HepG2 (cell line): ENCODE results near the gene SMIM43. TPM values are rescaled to one million over a fixed set of nuclear protein-coding genes. Genes with fewer than 3 reads are reported as not detected.

ENCODE experiments used
- CBX1 ChIP-seq: IDR thresholded peaks from one replicate; pipeline ENCODE4 v1.6.1; 2016; ENCODE audit warnings: antibody characterized with exemption, low read depth
- CBX5 ChIP-seq: sonication (generic); formaldehyde crosslinking; IDR thresholded peaks from 2 replicates; pipeline ENCODE4 v1.4.0; 2020; ENCODE audit warnings: missing genetic modification reagents, borderline replicate concordance
- CENPT ChIP-seq: sonication (generic); formaldehyde crosslinking; IDR thresholded peaks from 2 replicates; pipeline ENCODE4 v1.8.0; 2022; ENCODE audit warnings: low read depth, mild to moderate bottlenecking, moderate library complexity, missing genetic modification reagents
- ELF3 ChIP-seq: IDR thresholded peaks from 2 replicates; pipeline ENCODE4 v1.6.1; 2016; ENCODE audit warnings: missing genetic modification reagents, missing compliant biosample characterization
- FIP1L1 ChIP-seq: fragments of 200-400 bp; formaldehyde crosslinking; IDR thresholded peaks from 2 replicates; pipeline ENCODE4 v1.6.1; 2018; ENCODE audit warnings: low read depth, mild to moderate bottlenecking, low read length, moderate library complexity, borderline replicate concordance; ENCODE audit not compliant: insufficient read depth
- FOXK1 ChIP-seq: sonication (generic); formaldehyde crosslinking; IDR thresholded peaks from 2 replicates; pipeline ENCODE4 v1.4.0; 2020; ENCODE audit warnings: low read depth, missing genetic modification reagents, borderline replicate concordance
- MAF1 ChIP-seq: sonication (generic); formaldehyde crosslinking; IDR thresholded peaks from 2 replicates; pipeline ENCODE4 v1.5.0; 2020; ENCODE audit warnings: missing genetic modification reagents, borderline replicate concordance
- MEIS2 ChIP-seq: sonication (generic); formaldehyde crosslinking; IDR thresholded peaks from 2 replicates; pipeline ENCODE4 v1.9.0; 2021; ENCODE audit warnings: mild to moderate bottlenecking, missing genetic modification reagents
- MLLT10 ChIP-seq: sonication (generic); formaldehyde crosslinking; IDR thresholded peaks from 2 replicates; pipeline ENCODE4 v1.4.0; 2020; ENCODE audit warnings: missing genetic modification reagents
- PAX8 ChIP-seq: sonication (generic); formaldehyde crosslinking; IDR thresholded peaks from 2 replicates; pipeline ENCODE4 v1.8.0; 2022; ENCODE audit warnings: mild to moderate bottlenecking, missing genetic modification reagents, borderline replicate concordance
- PLRG1 ChIP-seq: fragments of 450-650 bp; conservative IDR thresholded peaks from 2 replicates; pipeline ENCODE4 v1.6.1; 2016
- SIX1 ChIP-seq: sonication (generic); formaldehyde crosslinking; IDR thresholded peaks from 2 replicates; pipeline ENCODE4 v1.4.0; 2020; ENCODE audit warnings: missing genetic modification reagents, borderline replicate concordance
- TCF12 ChIP-seq, 2 experiments: fragments of 450-650 bp in 1 of 2; sonication (generic) in 1 of 2; formaldehyde crosslinking in 1 of 2; IDR thresholded peaks; 2 replicates each; pipeline versions ENCODE4 v1.6.1 to v1.8.0; 2017 to 2022; ENCODE audit warnings: antibody characterized with exemption in 1 of 2, mild to moderate bottlenecking in 1 of 2, missing genetic modification reagents in 1 of 2, moderate library complexity in 1 of 2
- ZNF12 ChIP-seq: sonication (generic); formaldehyde crosslinking; IDR thresholded peaks from 2 replicates; pipeline ENCODE4 v1.5.0; 2020; ENCODE audit warnings: missing genetic modification reagents
- ZNF296 ChIP-seq: sonication (generic); formaldehyde crosslinking; conservative IDR thresholded peaks from 2 replicates; pipeline ENCODE4 v1.5.0; 2020; ENCODE audit warnings: mild to moderate bottlenecking, missing genetic modification reagents
- ZNF891 ChIP-seq: sonication (generic); formaldehyde crosslinking; IDR thresholded peaks from 2 replicates; pipeline ENCODE4 v1.5.0; 2020; ENCODE audit warnings: mild to moderate bottlenecking, missing genetic modification reagents
- ZZZ3 ChIP-seq: sonication (generic); formaldehyde crosslinking; IDR thresholded peaks from 2 replicates; pipeline ENCODE4 v1.4.0; 2020; ENCODE audit warnings: missing genetic modification reagents, mild to moderate bottlenecking, borderline replicate concordance
- polyA plus RNA-seq, 8 experiments: library from polyadenylated mRNA; depleted of rRNA in 3 of 8; stranded (reverse) in 7 of 8; unstranded in 1 of 8; fragments of >200 nt; fragmentation: Illumina TruSeq in 4 of 8; extraction: Trizol in 4 of 8; gene quantifications; 2 replicates each; pipeline versions ENCODE4 v1.2.1 to v1.2.3, GENCODE V29; 2011 to 2016; ENCODE audit warnings: low read depth in 4 of 8, missing spikeins in 1 of 8, mixed read lengths in 1 of 8; ENCODE audit not compliant: insufficient read depth in 1 of 8
- total RNA-seq, 5 experiments: library from RNA; depleted of rRNA; stranded (reverse); fragments of >200 nt; fragmentation: Illumina TruSeq; extraction: Trizol; gene quantifications; 2 replicates each; pipeline ENCODE4 v1.2.3, GENCODE V29; 2016; ENCODE audit warnings: low read depth in 1 of 5
- TF ChIP-seq, protein P1 (sequence below): sonication (generic); formaldehyde crosslinking; IDR thresholded peaks from 2 replicates; pipeline ENCODE4 v1.4.0; 2020; ENCODE audit warnings: missing genetic modification reagents, borderline replicate concordance
- TF ChIP-seq, protein P2 (sequence below): sonication (generic); formaldehyde crosslinking; IDR thresholded peaks from 2 replicates; pipeline ENCODE4 v1.5.1; 2020; ENCODE audit warnings: missing genetic modification reagents, mild to moderate bottlenecking, borderline replicate concordance
- TF ChIP-seq, protein P3 (sequence below): sonication (generic); formaldehyde crosslinking; IDR thresholded peaks from 2 replicates; pipeline ENCODE4 v1.9.0; 2022; ENCODE audit warnings: low read depth, missing genetic modification reagents

Gene SMIM43
- total and polyA plus RNA-seq, 2 of the 13 experiments (the other 11 are each of a cell fraction or from before 2014, with no cell fraction given) = not detected

DNA sequence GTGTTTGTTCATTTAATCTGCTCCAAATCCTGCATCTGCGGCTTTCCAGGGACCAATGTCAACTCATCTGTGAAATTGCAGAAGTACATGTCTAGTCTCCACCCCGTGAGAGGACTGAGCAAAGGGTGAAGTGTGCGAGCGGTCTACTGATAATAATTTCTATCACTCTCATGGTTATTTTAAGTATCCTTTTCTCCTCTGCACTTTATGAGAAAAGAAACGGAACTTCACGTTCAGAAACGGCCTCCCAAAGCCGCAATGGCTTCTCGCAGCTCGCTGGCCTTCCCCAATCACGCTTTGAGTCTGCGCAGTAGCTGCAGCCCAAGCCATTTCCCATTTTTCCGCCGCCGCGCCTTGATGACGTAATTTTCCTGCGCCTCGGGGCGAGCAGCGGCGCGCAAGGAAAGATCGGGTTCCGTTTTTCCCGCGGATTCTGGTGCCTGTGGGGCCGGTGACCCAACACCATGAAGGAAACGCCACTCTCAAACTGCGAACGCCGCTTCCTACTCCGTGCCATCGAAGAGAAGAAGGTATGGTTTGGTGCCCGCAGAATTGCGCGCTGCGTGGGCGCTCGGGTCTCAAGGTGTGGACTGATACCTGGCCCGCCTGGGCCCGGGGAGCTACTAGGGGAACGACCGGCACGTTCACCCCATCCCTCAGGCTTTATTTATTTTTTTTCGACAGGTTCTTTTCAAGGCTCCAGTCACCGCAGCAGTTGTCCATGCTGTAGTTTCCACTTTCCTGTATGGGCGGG, 36.2 kb upstream of the SMIM43 start, which contains the start of gene EXOSC9 (continued):
- TF ChIP-seq, protein P1, sequence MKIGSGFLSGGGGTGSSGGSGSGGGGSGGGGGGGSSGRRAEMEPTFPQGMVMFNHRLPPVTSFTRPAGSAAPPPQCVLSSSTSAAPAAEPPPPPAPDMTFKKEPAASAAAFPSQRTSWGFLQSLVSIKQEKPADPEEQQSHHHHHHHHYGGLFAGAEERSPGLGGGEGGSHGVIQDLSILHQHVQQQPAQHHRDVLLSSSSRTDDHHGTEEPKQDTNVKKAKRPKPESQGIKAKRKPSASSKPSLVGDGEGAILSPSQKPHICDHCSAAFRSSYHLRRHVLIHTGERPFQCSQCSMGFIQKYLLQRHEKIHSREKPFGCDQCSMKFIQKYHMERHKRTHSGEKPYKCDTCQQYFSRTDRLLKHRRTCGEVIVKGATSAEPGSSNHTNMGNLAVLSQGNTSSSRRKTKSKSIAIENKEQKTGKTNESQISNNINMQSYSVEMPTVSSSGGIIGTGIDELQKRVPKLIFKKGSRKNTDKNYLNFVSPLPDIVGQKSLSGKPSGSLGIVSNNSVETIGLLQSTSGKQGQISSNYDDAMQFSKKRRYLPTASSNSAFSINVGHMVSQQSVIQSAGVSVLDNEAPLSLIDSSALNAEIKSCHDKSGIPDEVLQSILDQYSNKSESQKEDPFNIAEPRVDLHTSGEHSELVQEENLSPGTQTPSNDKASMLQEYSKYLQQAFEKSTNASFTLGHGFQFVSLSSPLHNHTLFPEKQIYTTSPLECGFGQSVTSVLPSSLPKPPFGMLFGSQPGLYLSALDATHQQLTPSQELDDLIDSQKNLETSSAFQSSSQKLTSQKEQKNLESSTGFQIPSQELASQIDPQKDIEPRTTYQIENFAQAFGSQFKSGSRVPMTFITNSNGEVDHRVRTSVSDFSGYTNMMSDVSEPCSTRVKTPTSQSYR (CRISPR knock-in tag) = peak; percentile 31; the same call in 1 of the 2 replicates
- TF ChIP-seq ZZZ3 (CRISPR knock-in tag) = peak; percentile 81; the same call in 1 of the 2 replicates
- no peak for TF ChIP-seq PAX8 (CRISPR knock-in tag)
- peak; percentile 70 for TF ChIP-seq MEIS2 (CRISPR knock-in tag)
- 0 out of 2 replicates have a peak, but pooled peaks have one; percentile 11 for TF ChIP-seq ZNF12 (CRISPR knock-in tag)
- 0 out of 2 replicates have a peak, but pooled peaks have one; percentile 31 for TF ChIP-seq ZNF891 (CRISPR knock-in tag)
- no peak for TF ChIP-seq PLRG1
- peak; percentile 86 for TF ChIP-seq SIX1 (CRISPR knock-in tag)
- TF ChIP-seq ELF3 (CRISPR knock-in tag) = peak; percentile 82
- TF ChIP-seq FOXK1 (CRISPR knock-in tag) = peak; percentile 85; the same call in 1 of the 2 replicates
- TF ChIP-seq CBX1 = no peak
- TF ChIP-seq, protein P2, sequence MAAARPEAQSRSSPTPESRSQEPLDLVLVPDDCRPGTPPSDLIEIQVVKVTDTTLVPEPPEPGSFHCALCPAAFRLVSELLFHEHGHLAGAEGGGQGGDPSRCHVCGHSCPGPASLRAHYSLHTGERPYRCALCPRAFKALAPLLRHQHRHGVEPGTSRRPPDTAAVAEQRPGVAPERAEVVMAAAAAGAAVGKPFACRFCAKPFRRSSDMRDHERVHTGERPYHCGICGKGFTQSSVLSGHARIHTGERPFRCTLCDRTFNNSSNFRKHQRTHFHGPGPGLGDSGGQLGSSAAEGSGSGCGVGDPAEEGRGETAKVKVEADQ = no peak
- TF ChIP-seq MLLT10 (CRISPR knock-in tag) = no peak
- TF ChIP-seq CENPT = no peak
- 0 out of 2 replicates have a peak, but pooled peaks have one; percentile 38 for TF ChIP-seq FIP1L1
- no peak for TF ChIP-seq TCF12 (IDR thresholded peaks at IDR 0.05)
- TF ChIP-seq TCF12 (CRISPR knock-in tag; IDR thresholded peaks at IDR 0.05) = no peak
- TF ChIP-seq ZNF296 = no peak
- TF ChIP-seq, protein P3, sequence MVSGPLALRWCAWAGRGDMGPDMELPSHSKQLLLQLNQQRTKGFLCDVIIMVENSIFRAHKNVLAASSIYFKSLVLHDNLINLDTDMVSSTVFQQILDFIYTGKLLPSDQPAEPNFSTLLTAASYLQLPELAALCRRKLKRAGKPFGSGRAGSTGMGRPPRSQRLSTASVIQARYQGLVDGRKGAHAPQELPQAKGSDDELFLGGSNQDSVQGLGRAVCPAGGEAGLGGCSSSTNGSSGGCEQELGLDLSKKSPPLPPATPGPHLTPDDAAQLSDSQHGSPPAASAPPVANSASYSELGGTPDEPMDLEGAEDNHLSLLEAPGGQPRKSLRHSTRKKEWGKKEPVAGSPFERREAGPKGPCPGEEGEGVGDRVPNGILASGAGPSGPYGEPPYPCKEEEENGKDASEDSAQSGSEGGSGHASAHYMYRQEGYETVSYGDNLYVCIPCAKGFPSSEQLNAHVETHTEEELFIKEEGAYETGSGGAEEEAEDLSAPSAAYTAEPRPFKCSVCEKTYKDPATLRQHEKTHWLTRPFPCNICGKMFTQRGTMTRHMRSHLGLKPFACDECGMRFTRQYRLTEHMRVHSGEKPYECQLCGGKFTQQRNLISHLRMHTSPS (CRISPR knock-in tag) = no peak
- peak; percentile 82; the same call in 1 of the 2 replicates for TF ChIP-seq CBX5 (CRISPR knock-in tag)
- TF ChIP-seq MAF1 (CRISPR knock-in tag) = no peak
